NOMO-1 treated with dmso at 0.1 percent for 144 hours (cell line): ENCODE data around the gene SSBP4.
A peak's percentile ranks its signal among the peaks of the same experiment; 100 is the strongest.
"Not testable (repeated sequence)": the region's sequence is repeated elsewhere in the genome, so short reads cannot be mapped to it uniquely, and the experiment has no call there.

ENCODE experiments used
- DNase-seq: peaks from one replicate; lab custom pipeline; 2025; ENCODE audit not compliant: unreplicated experiment; lab: John Stamatoyannopoulos, UW

The SSBP4 gene

GRCh38 chr19:18392926-18393325 lies 26.3 kb upstream of the SSBP4 start:
- DNase-seq, result no peak

GRCh38 chr19:18393836-18394235 lies 25.4 kb upstream of the SSBP4 start:
- peak; percentile 11 for DNase-seq

- DNase-seq, result no peak
Measured at GRCh38 chr19:18396471-18397241, 22.5 kb upstream of the SSBP4 start.

GRCh38 chr19:18397242-18398202 lies 21.7 kb upstream of the SSBP4 start, which contains the start of gene LRRC25:
LRRC25 (minus strand) TSS chr19:18397622; CDS start chr19:18396963, 659 bp downstream.
- peak; percentile 98 for DNase-seq

GRCh38 chr19:18399008-18399407 lies 20.2 kb upstream of the SSBP4 start:
- no peak for DNase-seq

- peak; percentile 98 for DNase-seq
Measured at GRCh38 chr19:18401580-18402112, 17.6 kb upstream of the SSBP4 start.

GRCh38 chr19:18402455-18403248 lies 16.5 kb upstream of the SSBP4 start:
- peak; percentile 3 for DNase-seq

- not testable (repeated sequence) for DNase-seq
Measured at GRCh38 chr19:18405754-18406153, 13.4 kb upstream of the SSBP4 start.

- no peak for DNase-seq
Measured at GRCh38 chr19:18406749-18407148, 12.4 kb upstream of the SSBP4 start.

- no peak for DNase-seq
Measured at GRCh38 chr19:18408053-18408476, 11.1 kb upstream of the SSBP4 start.

- DNase-seq, result no peak
Measured at GRCh38 chr19:18412610-18413239, 6.5 kb upstream of the SSBP4 start.

- no peak for DNase-seq
Measured at GRCh38 chr19:18414504-18415177, 4.6 kb upstream of the SSBP4 start.

- DNase-seq, result peak; percentile 71
Measured at GRCh38 chr19:18415178-18415867, 3.9 kb upstream of the SSBP4 start.

GRCh38 chr19:18416778-18417249 lies 2.4 kb upstream of the SSBP4 start:
- DNase-seq, result peak; percentile 78

GRCh38 chr19:18417250-18418028 lies 1.8 kb upstream of the SSBP4 start:
- DNase-seq, result peak; percentile 87

- DNase-seq, result no peak
Measured at GRCh38 chr19:18418029-18418482, 1.1 kb upstream of the SSBP4 start.

- DNase-seq, result no peak
Measured at GRCh38 chr19:18418483-18419194, 559 bp upstream of the SSBP4 start.
